ENCODE results near the gene FIGN.

GRCh38 chr2:163564236-163564635 lies 171.6 kb downstream of the FIGN start:
- TF ChIP-seq CTCF (IDR thresholded peaks at IDR 0.05; ENCODE audit: borderline replicate concordance, extremely low read depth, low read length, poor library complexity, severe bottlenecking): no peak
- TF ChIP-seq EZH2 (IDR thresholded peaks at IDR 0.05; ENCODE audit: borderline replicate concordance, low read depth, low read length, severe bottlenecking): no peak

Data from DND-41 (cell line).